Activated B cell treated with CpG ODN at 0.5 μM for 24 hours (primary cell): ENCODE results near the gene ZNF232. TPM values are rescaled to one million over a fixed set of nuclear protein-coding genes. Genes with fewer than 3 reads are reported as not detected.
"Not testable (repeated sequence)": the region's sequence is repeated elsewhere in the genome, so short reads cannot be mapped to it uniquely, and the experiment has no call there.

Experiments used
- ATAC-seq: fragments of 200-7000 bp; cut with Tn5 transposase; one replicate; pipeline ENCODE4 v1.10.0; 2021; ENCODE audit warnings: low read depth, mild to moderate bottlenecking, moderate library complexity
- CTCF ChIA-PET: fragments of 350-600 bp; sonication (Branson Sonifier 250); formaldehyde crosslinking; loops from one replicate; lab custom pipeline; 2021; ENCODE audit warnings: antibody characterized with exemption; lab: Charles Lee
- POLR2A ChIA-PET: fragments of 350-600 bp; sonication (Branson Sonifier 250); formaldehyde crosslinking; loops from one replicate; lab custom pipeline; 2021; ENCODE audit warnings: antibody characterized with exemption; lab: Charles Lee
- DNase-seq: peaks from one replicate; pipeline ENCODE4 v3.0.0; 2022
- H3K27ac Mint-ChIP-seq: one replicate; pipeline ENCODE4 v1.8.0; 2020; ENCODE audit warnings: mixed read lengths
- H3K27me3 Mint-ChIP-seq: one replicate; pipeline ENCODE4 v1.8.0; 2021; ENCODE audit warnings: mixed read lengths
- H3K36me3 Mint-ChIP-seq: one replicate; pipeline ENCODE4 v1.8.0; 2021; ENCODE audit warnings: low read depth, mixed read lengths
- H3K4me1 Mint-ChIP-seq: one replicate; pipeline ENCODE4 v1.8.0; 2021; ENCODE audit warnings: mixed read lengths
- H3K4me3 Mint-ChIP-seq: one replicate; pipeline ENCODE4 v1.8.0; 2020; ENCODE audit warnings: mild to moderate bottlenecking, mixed read lengths
- H3K9me3 Mint-ChIP-seq: one replicate; pipeline ENCODE4 v1.8.0; 2020; ENCODE audit warnings: mixed read lengths
- CTCF ChIP-seq: fragments of 200-600 bp; IDR thresholded peaks from one replicate; pipeline ENCODE4 v1.8.0; 2022; ENCODE audit warnings: antibody characterized with exemption, mild to moderate bottlenecking
- intact Hi-C: fragments of 100-400 bp; cut with micrococcal nuclease; formaldehyde crosslinking; loops from one replicate; pipeline ENCODE4 v1.15.1; 2024
- total RNA-seq: library from RNA; stranded (reverse); gene quantifications from 2 replicates; pipeline ENCODE4 v1.2.3, GENCODE V29; 2022

The ZNF232 gene
- total RNA-seq: 12.6 and 14.8 TPM in 2 replicates

DNA sequence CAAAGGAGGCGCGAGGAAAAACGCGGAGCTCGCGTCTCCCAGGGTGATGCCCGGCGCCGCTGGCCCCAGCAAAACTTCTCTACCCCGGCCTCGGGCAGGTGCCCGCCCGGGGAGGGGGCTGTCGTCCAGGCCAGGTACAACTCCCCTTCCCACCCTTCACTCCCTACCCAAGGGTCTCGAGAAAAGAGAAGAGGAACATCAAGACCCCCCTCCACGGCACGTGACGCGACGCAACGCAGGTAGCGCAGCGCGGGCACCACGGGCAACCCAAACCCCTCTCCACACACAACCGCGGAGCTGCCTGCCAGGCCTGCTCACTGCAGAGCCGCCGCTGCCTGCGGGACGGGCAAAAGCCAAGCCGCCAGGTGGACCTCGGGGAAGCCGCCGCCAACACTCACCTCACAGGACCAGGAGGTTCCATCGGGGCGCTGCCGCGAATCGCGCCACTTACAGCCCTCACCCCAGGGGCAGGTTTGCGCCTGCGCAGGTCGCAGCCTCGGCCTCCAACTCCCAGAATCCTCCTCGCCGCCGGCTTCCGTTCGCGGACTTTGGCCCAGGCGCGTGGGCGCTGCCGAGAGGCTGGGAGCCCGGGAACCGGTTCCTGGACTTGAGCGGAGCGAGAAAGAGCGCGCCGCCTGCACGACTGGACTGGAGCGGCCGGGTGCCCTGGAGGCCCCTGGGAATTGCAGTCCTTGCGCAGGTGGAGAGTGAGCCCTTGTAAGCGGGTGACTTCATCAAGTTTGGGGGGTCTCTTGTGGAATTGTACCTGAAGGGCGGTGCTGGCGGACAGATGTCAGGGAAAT, at the start of gene ZNF232:
Gene ZNF232 (minus strand): TSS at position 477 of the 803 bp plus-strand sequence. CDS start 56 bp downstream, at position 421.
- peaks cover 11% of the 10 kb centered on the region for H3K27me3 Mint-ChIP-seq
- H3K4me3 Mint-ChIP-seq: peak within 1 kb of the TSS; percentile 85
- intact Hi-C loops: loop anchor here (1.0 to 5.0 kb wide), 5 partner anchors 14 to 131 kb away; partner anchors contain the start of genes ZFP3 and ZNF594
- DNase-seq (peak; percentile 91), ATAC-seq (peak; percentile 90)
- ChIA-PET CTCF (interaction anchor here (1.2 kb wide), 1 partner anchor 80 kb away, joined by 4 read pairs; the partner anchor contains the start of gene ZNF594), POLR2A (interaction anchor here (0.7 to 3.4 kb wide), 9 partner anchors 14 to 716 kb away, joined by 3 to 16 read pairs (median 4); partner anchors contain the start of genes DERL2, NUP88, RNF167 and SLC25A11)
- H3K27ac Mint-ChIP-seq: peak within 1 kb of the TSS; percentile 79
- H3K4me1 Mint-ChIP-seq: peaks cover 27% of the 10 kb centered on the region
- H3K9me3 Mint-ChIP-seq: no peaks in the 10 kb centered on the region
- TF ChIP-seq CTCF: no peak
- peaks cover 54% of the 10 kb centered on the region for H3K36me3 Mint-ChIP-seq

- H3K36me3 Mint-ChIP-seq, POLR2A ChIA-PET, intact Hi-C loops, H3K27ac Mint-ChIP-seq, H3K9me3 Mint-ChIP-seq, DNase-seq, H3K4me3 Mint-ChIP-seq, ATAC-seq, CTCF ChIA-PET, H3K27me3 Mint-ChIP-seq: not testable (repeated sequence)
- H3K4me1 Mint-ChIP-seq: peaks cover 19% of the 10 kb centered on the region
Observed at GRCh38 chr17:5160702-5161101, 49.0 kb upstream of the ZNF232 start.

DNA sequence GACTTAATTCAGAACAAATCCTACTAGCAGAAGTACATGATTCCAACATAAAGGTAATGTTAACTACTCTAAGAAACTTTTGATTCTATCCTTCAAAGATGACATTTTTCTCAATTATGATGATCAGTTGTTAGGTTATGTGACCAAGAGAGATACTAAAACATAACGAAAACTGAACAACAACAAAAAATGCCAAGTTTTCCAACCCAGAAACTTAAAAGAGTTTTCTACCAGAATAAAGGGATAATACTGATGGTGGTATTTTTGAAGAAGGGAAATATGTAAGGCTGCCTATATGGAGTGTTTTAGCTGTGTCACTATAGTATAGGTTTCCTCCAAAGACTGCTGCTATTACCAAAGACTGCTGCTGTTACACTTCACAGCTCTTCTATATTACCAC, 34.4 kb upstream of the ZNF232 start:
- ATAC-seq, H3K9me3 Mint-ChIP-seq, H3K36me3 Mint-ChIP-seq, H3K27ac Mint-ChIP-seq, H3K4me1 Mint-ChIP-seq, DNase-seq, H3K4me3 Mint-ChIP-seq, H3K27me3 Mint-ChIP-seq, CTCF ChIA-PET, POLR2A ChIA-PET, intact Hi-C loops: not testable (repeated sequence)

GRCh38 chr17:5142877-5143276, 31.2 kb upstream of the ZNF232 start:
- H3K27ac Mint-ChIP-seq, intact Hi-C loops, H3K36me3 Mint-ChIP-seq, POLR2A ChIA-PET, CTCF ChIA-PET, H3K4me3 Mint-ChIP-seq, H3K4me1 Mint-ChIP-seq, DNase-seq, H3K9me3 Mint-ChIP-seq, H3K27me3 Mint-ChIP-seq, ATAC-seq: not testable (repeated sequence)

GRCh38 chr17:5139458-5139732, 27.7 kb upstream of the ZNF232 start:
- Mint-ChIP-seq H3K4me3 (no peak overlapping the region), H3K4me1 (no peaks in the 10 kb centered on the region), H3K9me3 (no peaks in the 10 kb centered on the region), H3K27ac (no peak overlapping the region), H3K36me3 (no peaks in the 10 kb centered on the region), H3K27me3 (peaks cover 3% of the 10 kb centered on the region)
- no peak for DNase-seq
- intact Hi-C loops: no loop called here
- no peak for TF ChIP-seq CTCF
- ChIA-PET POLR2A (no interaction called here), CTCF (no interaction called here)
- no peak for ATAC-seq

DNA sequence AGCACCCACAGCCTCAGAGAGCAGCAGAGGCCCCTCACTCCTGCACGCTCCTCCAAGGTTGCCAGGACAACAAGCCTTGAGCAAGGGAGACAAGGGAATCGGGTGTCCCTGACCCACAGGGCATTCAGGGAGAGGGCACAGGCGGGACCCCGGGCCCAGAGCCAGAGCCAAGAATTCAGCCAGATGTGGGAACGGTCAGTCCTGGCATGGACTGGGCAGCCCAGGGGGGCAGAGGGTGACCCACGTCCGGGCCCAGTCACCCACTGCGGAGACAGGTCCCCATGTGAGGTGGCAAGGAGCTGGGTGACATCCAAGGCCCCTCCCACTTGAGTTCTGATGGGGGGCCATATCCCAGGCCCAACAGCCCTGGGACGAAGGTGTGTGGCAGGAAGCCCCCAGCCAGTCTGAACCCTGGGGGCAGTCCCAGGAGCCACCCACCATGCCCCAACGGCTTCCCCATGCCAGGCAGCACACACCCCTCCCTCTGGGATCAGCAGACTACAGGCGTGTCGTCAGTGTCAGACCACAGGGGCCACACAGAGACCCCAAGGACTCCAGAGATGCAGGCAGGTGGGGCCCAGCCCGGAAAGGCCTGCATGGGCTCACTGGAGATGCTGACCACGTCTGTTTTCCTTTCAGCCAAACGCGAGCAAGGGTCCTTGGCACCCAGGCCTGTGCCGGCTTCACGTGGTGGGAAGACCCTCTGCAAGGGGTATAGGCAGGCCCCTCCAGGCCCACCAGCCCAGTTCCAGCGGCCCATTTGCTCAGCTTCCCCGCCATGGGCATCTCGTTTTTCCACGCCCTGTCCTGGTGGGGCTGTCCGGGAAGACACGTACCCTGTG, 27.2 kb upstream of the ZNF232 start:
- intact Hi-C loops: no loop called here
- no peaks in the 10 kb centered on the region for H3K36me3 Mint-ChIP-seq
- DNase-seq (no peak), ATAC-seq (no peak)
- ChIA-PET POLR2A (no interaction called here), CTCF (no interaction called here)
- peaks cover 3% of the 10 kb centered on the region for H3K27me3 Mint-ChIP-seq
- no peaks in the 10 kb centered on the region for H3K9me3 Mint-ChIP-seq
- TF ChIP-seq CTCF: no peak
- no peaks in the 10 kb centered on the region for H3K4me1 Mint-ChIP-seq
- no peak overlapping the region for H3K27ac Mint-ChIP-seq
- no peak overlapping the region for H3K4me3 Mint-ChIP-seq

GRCh38 chr17:5138198-5138544, 26.5 kb upstream of the ZNF232 start:
- H3K27ac Mint-ChIP-seq, H3K4me1 Mint-ChIP-seq, intact Hi-C loops, H3K36me3 Mint-ChIP-seq, ATAC-seq, DNase-seq, CTCF ChIA-PET, POLR2A ChIA-PET, H3K4me3 Mint-ChIP-seq, H3K27me3 Mint-ChIP-seq, H3K9me3 Mint-ChIP-seq: not testable (repeated sequence)

GRCh38 chr17:5137511-5138197, 26.0 kb upstream of the ZNF232 start:
- H3K4me3 Mint-ChIP-seq, ATAC-seq, H3K9me3 Mint-ChIP-seq, intact Hi-C loops, H3K27ac Mint-ChIP-seq, DNase-seq, H3K36me3 Mint-ChIP-seq, CTCF ChIA-PET, POLR2A ChIA-PET, H3K4me1 Mint-ChIP-seq, H3K27me3 Mint-ChIP-seq: not testable (repeated sequence)
